Amniotic stem cell (primary cell): Measurements from ENCODE around the gene PLCB2.

ENCODE experiments used
- DNase-seq: peaks from one replicate; lab custom pipeline; 2025; lab: John Stamatoyannopoulos, UW

PLCB2 gene

GRCh38 chr15:40271685-40272484 is 35.9 kb downstream of the PLCB2 start:
- no peak for DNase-seq

GRCh38 chr15:40270246-40270995 is 37.3 kb downstream of the PLCB2 start:
- no peak for DNase-seq

GRCh38 chr15:40269604-40270003 is 38.1 kb downstream of the PLCB2 start:
- DNase-seq = no peak

GRCh38 chr15:40267670-40268069 is 40.1 kb downstream of the PLCB2 start:
- DNase-seq = no peak

- DNase-seq = peak; percentile 87
These were observed 40.9 kb downstream of the PLCB2 start for GRCh38 chr15:40266828-40267304.

- DNase-seq = no peak
These were observed 41.9 kb downstream of the PLCB2 start for GRCh38 chr15:40265875-40266274.

GRCh38 chr15:40265355-40265754 is 42.4 kb downstream of the PLCB2 start:
- DNase-seq = no peak

GRCh38 chr15:40264321-40265153 is 43.2 kb downstream of the PLCB2 start:
- DNase-seq = no peak

GRCh38 chr15:40263024-40263754 is 44.5 kb downstream of the PLCB2 start:
- DNase-seq = peak; percentile 62

GRCh38 chr15:40259021-40259420 is 48.7 kb downstream of the PLCB2 start:
- DNase-seq = no peak

- no peak for DNase-seq
These were observed 49.2 kb downstream of the PLCB2 start for GRCh38 chr15:40258544-40258943.

GRCh38 chr15:40257656-40258450 is 49.9 kb downstream of the PLCB2 start:
- DNase-seq = no peak

GRCh38 chr15:40256638-40257235 is 51.0 kb downstream of the PLCB2 start:
- DNase-seq = no peak

- no peak for DNase-seq
These were observed 52.7 kb downstream of the PLCB2 start for GRCh38 chr15:40255033-40255432.

- DNase-seq = no peak
These were observed 53.3 kb downstream of the PLCB2 start for GRCh38 chr15:40254452-40254851.

GRCh38 chr15:40253167-40253790 is 54.5 kb downstream of the PLCB2 start:
- no peak for DNase-seq

- DNase-seq = no peak
These were observed 55.1 kb downstream of the PLCB2 start for GRCh38 chr15:40252438-40253166.

GRCh38 chr15:40252141-40252437 is 55.6 kb downstream of the PLCB2 start:
- no peak for DNase-seq

- no peak for DNase-seq
These were observed 56.1 kb downstream of the PLCB2 start for GRCh38 chr15:40251486-40252140.
